ENCODE results near the gene EML4.

EML4 gene

GRCh38 chr2:42281416-42282081 is 112.4 kb downstream of the EML4 start:
- no peaks in the 10 kb centered on the region for H3K27me3 ChIP-seq (ENCODE audit: insufficient read depth, poor library complexity, severe bottlenecking)
- no peak for DNase-seq (ENCODE audit: low read depth in 1 of 2, low spot score in 1 of 2)
- no peak overlapping the region for H3K27ac ChIP-seq (replicated peaks)
- H3K4me3 ChIP-seq (replicated peaks; ENCODE audit: insufficient read depth, low read length), result no peak overlapping the region
- TF ChIP-seq GABPA (IDR thresholded peaks at IDR 0.05; ENCODE audit: low read depth), result no peak
- TF ChIP-seq, protein P1, sequence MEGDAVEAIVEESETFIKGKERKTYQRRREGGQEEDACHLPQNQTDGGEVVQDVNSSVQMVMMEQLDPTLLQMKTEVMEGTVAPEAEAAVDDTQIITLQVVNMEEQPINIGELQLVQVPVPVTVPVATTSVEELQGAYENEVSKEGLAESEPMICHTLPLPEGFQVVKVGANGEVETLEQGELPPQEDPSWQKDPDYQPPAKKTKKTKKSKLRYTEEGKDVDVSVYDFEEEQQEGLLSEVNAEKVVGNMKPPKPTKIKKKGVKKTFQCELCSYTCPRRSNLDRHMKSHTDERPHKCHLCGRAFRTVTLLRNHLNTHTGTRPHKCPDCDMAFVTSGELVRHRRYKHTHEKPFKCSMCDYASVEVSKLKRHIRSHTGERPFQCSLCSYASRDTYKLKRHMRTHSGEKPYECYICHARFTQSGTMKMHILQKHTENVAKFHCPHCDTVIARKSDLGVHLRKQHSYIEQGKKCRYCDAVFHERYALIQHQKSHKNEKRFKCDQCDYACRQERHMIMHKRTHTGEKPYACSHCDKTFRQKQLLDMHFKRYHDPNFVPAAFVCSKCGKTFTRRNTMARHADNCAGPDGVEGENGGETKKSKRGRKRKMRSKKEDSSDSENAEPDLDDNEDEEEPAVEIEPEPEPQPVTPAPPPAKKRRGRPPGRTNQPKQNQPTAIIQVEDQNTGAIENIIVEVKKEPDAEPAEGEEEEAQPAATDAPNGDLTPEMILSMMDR (IDR thresholded peaks at IDR 0.05; ENCODE audit: insufficient read depth, low read length), result no peak
- no peak for TF ChIP-seq REST (IDR thresholded peaks at IDR 0.05; ENCODE audit: insufficient replicate concordance, low read depth)
- no peak for TF ChIP-seq SPI1 (IDR thresholded peaks at IDR 0.05; ENCODE audit: borderline replicate concordance, low read depth)
- no peak for TF ChIP-seq POLR2AphosphoS5 (IDR thresholded peaks at IDR 0.05; ENCODE audit: low read depth)

- no peaks in the 10 kb centered on the region for H3K27me3 ChIP-seq (ENCODE audit: insufficient read depth, poor library complexity, severe bottlenecking)
- DNase-seq (ENCODE audit: low read depth in 1 of 2, low spot score in 1 of 2), result no peak
- H3K4me3 ChIP-seq (replicated peaks; ENCODE audit: insufficient read depth, low read length), result no peak overlapping the region
- no peak overlapping the region for H3K27ac ChIP-seq (replicated peaks)
- TF ChIP-seq POLR2AphosphoS5 (IDR thresholded peaks at IDR 0.05; ENCODE audit: low read depth) (no peak), GABPA (IDR thresholded peaks at IDR 0.05; ENCODE audit: low read depth) (no peak), SPI1 (IDR thresholded peaks at IDR 0.05; ENCODE audit: borderline replicate concordance, low read depth) (no peak), REST (IDR thresholded peaks at IDR 0.05; ENCODE audit: insufficient replicate concordance, low read depth) (no peak)
- TF ChIP-seq, protein P1 (IDR thresholded peaks at IDR 0.05; ENCODE audit: insufficient read depth, low read length), result no peak
Observed at GRCh38 chr2:42284019-42284418, 114.9 kb downstream of the EML4 start.

DNA sequence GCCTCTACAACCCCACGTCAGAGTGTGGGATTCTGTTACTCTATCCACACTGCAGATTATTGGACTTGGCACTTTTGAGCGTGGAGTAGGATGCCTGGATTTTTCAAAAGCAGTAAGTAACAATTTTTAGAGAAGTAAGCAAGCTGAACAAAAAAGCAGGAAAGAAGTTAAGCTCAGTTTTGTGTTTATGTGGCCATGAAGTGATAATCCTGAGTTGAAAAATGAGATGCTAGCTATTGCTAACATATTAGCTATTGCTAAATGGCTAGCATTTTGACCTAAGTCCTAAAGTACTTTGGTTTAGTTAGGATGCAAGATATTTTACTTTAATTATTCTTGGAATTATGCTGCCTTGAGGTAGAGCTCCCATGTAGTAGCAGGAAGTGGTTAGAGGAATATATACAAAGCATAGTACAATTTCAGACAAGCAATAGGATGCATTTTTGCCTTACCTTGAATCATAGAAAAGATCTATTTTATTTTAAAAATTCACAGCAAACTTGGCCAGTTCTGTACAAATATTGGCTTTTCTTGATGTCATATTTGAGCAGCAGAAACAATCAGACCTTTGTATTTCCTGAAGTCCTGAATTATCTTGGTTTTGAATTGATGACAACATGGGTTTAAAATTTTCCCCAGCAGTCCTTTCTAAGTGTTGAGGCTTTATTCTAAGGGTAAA is 117.3 kb downstream of the EML4 start:
- Histone ChIP-seq H3K27ac (replicated peaks) (no peak overlapping the region), H3K27me3 (ENCODE audit: insufficient read depth, poor library complexity, severe bottlenecking) (no peaks in the 10 kb centered on the region), H3K4me3 (replicated peaks; ENCODE audit: insufficient read depth, low read length) (no peak overlapping the region)
- TF ChIP-seq SPI1 (IDR thresholded peaks at IDR 0.05; ENCODE audit: borderline replicate concordance, low read depth) (no peak), REST (IDR thresholded peaks at IDR 0.05; ENCODE audit: insufficient replicate concordance, low read depth) (no peak), POLR2AphosphoS5 (IDR thresholded peaks at IDR 0.05; ENCODE audit: low read depth) (no peak)
- no peak for DNase-seq (ENCODE audit: low read depth in 1 of 2, low spot score in 1 of 2)
